Measurements from ENCODE around the gene KIAA0319L.

GRCh38 chr1:35557611-35558373 lies 589 bp upstream of the KIAA0319L start, which contains the start of gene NCDN:
- TF ChIP-seq CTCF (IDR thresholded peaks at IDR 0.05) (no peak), POLR2AphosphoS5 (IDR thresholded peaks at IDR 0.05; ENCODE audit: insufficient read depth in 1 of 2, low read depth in 1 of 2) (peak; percentile 80 to 87), POLR2A (IDR thresholded peaks at IDR 0.05) (peak in 1 of 2 donors; percentile 57)
